Measurements from ENCODE around the gene U2AF2. TPM values are rescaled to one million over a fixed set of nuclear protein-coding genes. Genes with fewer than 3 reads are reported as not detected.

U2AF2 gene
- total RNA-seq, 1 experiment from 2014 or later, result 545 TPM

GRCh38 chr19:55670280-55671053, 15.6 kb downstream of the U2AF2 start:
- Histone ChIP-seq H3K9me3 (ENCODE audit: control insufficient read depth, insufficient read depth, low read depth, low read length) (no peaks in the 10 kb centered on the region), H3K4me3 (ENCODE audit: low read depth in 2 of 2, low read length in 2 of 2) (peak overlapping the region in 1 of 2 experiments; percentile 5; a peak in 1 of 4 replicates), H3K27me3 (ENCODE audit: control insufficient read depth, insufficient read depth, low read length) (no peaks in the 10 kb centered on the region), H3K36me3 (ENCODE audit: control insufficient read depth, insufficient read depth, low read length) (peaks cover 20% of the 10 kb centered on the region), H3K27ac (ENCODE audit: low read length) (peak overlapping the region; percentile 96), H3K4me1 (ENCODE audit: control insufficient read depth, insufficient read depth, low read length) (peaks cover 78% of the 10 kb centered on the region)
- ATAC-seq, result peak; percentile 86
- ChIA-PET POLR2A (interaction anchor here (1.1 to 1.8 kb wide), 2 partner anchors 14 to 16 kb away, joined by 3 to 5 read pairs; partner anchors contain the start of gene U2AF2), CTCF (interaction anchor here (1.0 kb wide), 1 partner anchor 16 kb away, joined by 3 read pairs; no protein-coding TSS in a partner anchor)
- intact Hi-C loops (cut with micrococcal nuclease; ENCODE audit: unreplicated experiment) (no loop called here), in situ Hi-C loops (cut with HindIII; ENCODE audit: low pct_unique_long_range_greater_than_20kb, low sequenced_read_pairs) (no loop called here)
- DNase-seq (ENCODE audit: low read depth, low spot score), result no peak
- TF ChIP-seq TCF7L2 (IDR thresholded peaks at IDR 0.05; ENCODE audit: low read depth, low read length), result peak; percentile 96
- TF ChIP-seq, protein P1, sequence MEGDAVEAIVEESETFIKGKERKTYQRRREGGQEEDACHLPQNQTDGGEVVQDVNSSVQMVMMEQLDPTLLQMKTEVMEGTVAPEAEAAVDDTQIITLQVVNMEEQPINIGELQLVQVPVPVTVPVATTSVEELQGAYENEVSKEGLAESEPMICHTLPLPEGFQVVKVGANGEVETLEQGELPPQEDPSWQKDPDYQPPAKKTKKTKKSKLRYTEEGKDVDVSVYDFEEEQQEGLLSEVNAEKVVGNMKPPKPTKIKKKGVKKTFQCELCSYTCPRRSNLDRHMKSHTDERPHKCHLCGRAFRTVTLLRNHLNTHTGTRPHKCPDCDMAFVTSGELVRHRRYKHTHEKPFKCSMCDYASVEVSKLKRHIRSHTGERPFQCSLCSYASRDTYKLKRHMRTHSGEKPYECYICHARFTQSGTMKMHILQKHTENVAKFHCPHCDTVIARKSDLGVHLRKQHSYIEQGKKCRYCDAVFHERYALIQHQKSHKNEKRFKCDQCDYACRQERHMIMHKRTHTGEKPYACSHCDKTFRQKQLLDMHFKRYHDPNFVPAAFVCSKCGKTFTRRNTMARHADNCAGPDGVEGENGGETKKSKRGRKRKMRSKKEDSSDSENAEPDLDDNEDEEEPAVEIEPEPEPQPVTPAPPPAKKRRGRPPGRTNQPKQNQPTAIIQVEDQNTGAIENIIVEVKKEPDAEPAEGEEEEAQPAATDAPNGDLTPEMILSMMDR (IDR thresholded peaks at IDR 0.05), result no peak
- peak; percentile 85 for TF ChIP-seq POLR2AphosphoS5 (IDR thresholded peaks at IDR 0.05; ENCODE audit: low read depth, low read length)
- TF ChIP-seq REST (IDR thresholded peaks at IDR 0.05; ENCODE audit: insufficient read depth in 1 of 2, low read depth in 2 of 2, low read length in 1 of 2), result peak in 1 of 2 experiments; percentile 65; a peak in 1 of 4 replicates
- no peak for TF ChIP-seq SIN3A (IDR thresholded peaks at IDR 0.05; ENCODE audit: borderline replicate concordance, insufficient read depth, low read depth, low read length)
- BruUV-seq (replicated peaks), result no TSS peak

GRCh38 chr19:55671054-55671378, 16.2 kb downstream of the U2AF2 start:
- intact Hi-C loops (cut with micrococcal nuclease; ENCODE audit: unreplicated experiment), result no loop called here
- Histone ChIP-seq H3K27ac (ENCODE audit: low read length) (peak overlapping the region; percentile 96), H3K4me3 (ENCODE audit: low read depth in 2 of 2, low read length in 2 of 2) (no peak overlapping the region), H3K9me3 (ENCODE audit: control insufficient read depth, insufficient read depth, low read depth, low read length) (no peaks in the 10 kb centered on the region), H3K27me3 (ENCODE audit: control insufficient read depth, insufficient read depth, low read length) (no peaks in the 10 kb centered on the region), H3K4me1 (ENCODE audit: control insufficient read depth, insufficient read depth, low read length) (peaks cover 80% of the 10 kb centered on the region), H3K36me3 (ENCODE audit: control insufficient read depth, insufficient read depth, low read length) (peaks cover 23% of the 10 kb centered on the region)
- in situ Hi-C loops (cut with HindIII; ENCODE audit: low pct_unique_long_range_greater_than_20kb, low sequenced_read_pairs), result no loop called here
- no peak for TF ChIP-seq REST (IDR thresholded peaks at IDR 0.05; ENCODE audit: insufficient read depth in 1 of 2, low read depth in 2 of 2, low read length in 1 of 2)
- ChIA-PET CTCF (interaction anchor here (1.0 kb wide), 1 partner anchor 17 kb away, joined by 3 read pairs; no protein-coding TSS in a partner anchor), POLR2A (interaction anchor here (1.8 kb wide), 1 partner anchor 17 kb away, joined by 5 read pairs; the partner anchor contains the start of gene U2AF2)
- BruUV-seq (replicated peaks), result no TSS peak
- DNase-seq (ENCODE audit: low read depth, low spot score) (no peak), ATAC-seq (no peak)
